ENCODE results near the gene CSNK1A1.

GRCh38 chr5:149532413-149532812 lies 18.8 kb downstream of the CSNK1A1 start:
- no peak for TF ChIP-seq EP300 (IDR thresholded peaks at IDR 0.05; ENCODE audit: low read depth)
- TF ChIP-seq, protein P1, sequence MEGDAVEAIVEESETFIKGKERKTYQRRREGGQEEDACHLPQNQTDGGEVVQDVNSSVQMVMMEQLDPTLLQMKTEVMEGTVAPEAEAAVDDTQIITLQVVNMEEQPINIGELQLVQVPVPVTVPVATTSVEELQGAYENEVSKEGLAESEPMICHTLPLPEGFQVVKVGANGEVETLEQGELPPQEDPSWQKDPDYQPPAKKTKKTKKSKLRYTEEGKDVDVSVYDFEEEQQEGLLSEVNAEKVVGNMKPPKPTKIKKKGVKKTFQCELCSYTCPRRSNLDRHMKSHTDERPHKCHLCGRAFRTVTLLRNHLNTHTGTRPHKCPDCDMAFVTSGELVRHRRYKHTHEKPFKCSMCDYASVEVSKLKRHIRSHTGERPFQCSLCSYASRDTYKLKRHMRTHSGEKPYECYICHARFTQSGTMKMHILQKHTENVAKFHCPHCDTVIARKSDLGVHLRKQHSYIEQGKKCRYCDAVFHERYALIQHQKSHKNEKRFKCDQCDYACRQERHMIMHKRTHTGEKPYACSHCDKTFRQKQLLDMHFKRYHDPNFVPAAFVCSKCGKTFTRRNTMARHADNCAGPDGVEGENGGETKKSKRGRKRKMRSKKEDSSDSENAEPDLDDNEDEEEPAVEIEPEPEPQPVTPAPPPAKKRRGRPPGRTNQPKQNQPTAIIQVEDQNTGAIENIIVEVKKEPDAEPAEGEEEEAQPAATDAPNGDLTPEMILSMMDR (IDR thresholded peaks at IDR 0.05): no peak
- no peak for TF ChIP-seq POLR2A (IDR thresholded peaks at IDR 0.05)
